Superior temporal gyrus (tissue), 1 donor: ENCODE data around the gene ALDH5A1.
A peak's percentile ranks its signal among the peaks of the same experiment; 100 is the strongest.

Experiments
- DNase-seq: peaks from one replicate; pipeline ENCODE4 v3.0.0-alpha.2; 2016; ENCODE audit errors: extremely low spot score

Gene ALDH5A1

GRCh38 chr6:24569811-24570210 lies 75.0 kb downstream of the ALDH5A1 start:
- no peak for DNase-seq

GRCh38 chr6:24571361-24571760 lies 76.6 kb downstream of the ALDH5A1 start:
- no peak for DNase-seq

GRCh38 chr6:24574809-24575208 lies 80.0 kb downstream of the ALDH5A1 start:
- DNase-seq: no peak

- no peak for DNase-seq
Measured at GRCh38 chr6:24576447-24576846, 81.7 kb downstream of the ALDH5A1 start.

GRCh38 chr6:24581084-24581669 lies 86.4 kb downstream of the ALDH5A1 start:
- peak; percentile 89 for DNase-seq

GRCh38 chr6:24583463-24584381 lies 89.0 kb downstream of the ALDH5A1 start:
- peak; percentile 89 for DNase-seq

GRCh38 chr6:24584382-24584720 lies 89.6 kb downstream of the ALDH5A1 start:
- DNase-seq: no peak
